ENCODE results near the gene TRIM2. TPM values are rescaled to one million over a fixed set of nuclear protein-coding genes. Genes with fewer than 3 reads are reported as not detected.
A peak's percentile ranks its signal among the peaks of the same experiment; 100 is the strongest.

TRIM2 gene
- total and polyA plus RNA-seq, 2 donors (not counting 1 experiment from before 2014, with no cell fraction given): 39.6 to 90.8 TPM

- Histone ChIP-seq H2AFZ (ENCODE audit: low read length) (no peak overlapping the region), H3K4me1 (ENCODE audit: control insufficient read depth, extremely low read depth, insufficient read depth, low read length) (peaks cover 3% of the 10 kb centered on the region), H3K79me2 (ENCODE audit: control insufficient read depth, insufficient read depth, low read length) (no peaks in the 10 kb centered on the region), H3K4me3 (replicated peaks in 1 of 4; ENCODE audit: control extremely low read depth in 1 of 4, insufficient read depth in 1 of 4, low read depth in 3 of 4, low read length in 4 of 4) (no peak overlapping the region), H3K27me3 (ENCODE audit: control insufficient read depth, insufficient read depth, low read length) (no peaks in the 10 kb centered on the region), H3K27ac (ENCODE audit: insufficient read depth, low read length) (no peak overlapping the region), H3K36me3 (ENCODE audit: control insufficient read depth, insufficient read depth, low read length) (no peaks in the 10 kb centered on the region), H3K4me2 (ENCODE audit: extremely low read depth, insufficient read depth, low read length) (no peak overlapping the region), H3K9ac (ENCODE audit: insufficient read depth, low read length) (no peak overlapping the region), H4K20me1 (ENCODE audit: control insufficient read depth, extremely low read depth, insufficient read depth, low read length) (no peaks in the 10 kb centered on the region), H3K9me3 (ENCODE audit: control insufficient read depth, insufficient read depth, low read depth, low read length) (no peaks in the 10 kb centered on the region)
- TF ChIP-seq CTCF (conservative IDR thresholded peaks at IDR 0.05 in 1 of 2, IDR thresholded peaks at IDR 0.05 in 1 of 2; ENCODE audit: low read depth in 1 of 2, low read length in 2 of 2): peak; percentile 36 to 67
- TF ChIP-seq EZH2 (IDR thresholded peaks at IDR 0.05; ENCODE audit: low read length, missing control alignments): no peak
- DNase-seq (ENCODE audit: low read depth in 2 of 2): peak in 1 of 2 donors; percentile 30
Measured at GRCh38 chr4:153207567-153207966, 3.3 kb downstream of the TRIM2 start.

GRCh38 chr4:153209410-153209809 is 5.2 kb downstream of the TRIM2 start:
- H3K79me2 ChIP-seq (ENCODE audit: control insufficient read depth, insufficient read depth, low read length): no peaks in the 10 kb centered on the region
- no peak for TF ChIP-seq CTCF (conservative IDR thresholded peaks at IDR 0.05 in 1 of 2, IDR thresholded peaks at IDR 0.05 in 1 of 2; ENCODE audit: low read depth in 1 of 2, low read length in 2 of 2)
- no peak for TF ChIP-seq EZH2 (IDR thresholded peaks at IDR 0.05; ENCODE audit: low read length, missing control alignments)

GRCh38 chr4:153210727-153211126 is 6.5 kb downstream of the TRIM2 start:
- no peak overlapping the region for H3K4me3 ChIP-seq (replicated peaks in 1 of 4; ENCODE audit: control extremely low read depth in 1 of 4, insufficient read depth in 1 of 4, low read depth in 3 of 4, low read length in 4 of 4)
- no peaks in the 10 kb centered on the region for H4K20me1 ChIP-seq (ENCODE audit: control insufficient read depth, extremely low read depth, insufficient read depth, low read length)
- H3K27ac ChIP-seq (ENCODE audit: insufficient read depth, low read length): no peak overlapping the region
- H3K9ac ChIP-seq (ENCODE audit: insufficient read depth, low read length): no peak overlapping the region
- H3K9me3 ChIP-seq (ENCODE audit: control insufficient read depth, insufficient read depth, low read depth, low read length): no peaks in the 10 kb centered on the region
- no peak overlapping the region for H2AFZ ChIP-seq (ENCODE audit: low read length)
- no peaks in the 10 kb centered on the region for H3K79me2 ChIP-seq (ENCODE audit: control insufficient read depth, insufficient read depth, low read length)
- no peak for DNase-seq (ENCODE audit: low read depth in 2 of 2)
- H3K4me2 ChIP-seq (ENCODE audit: extremely low read depth, insufficient read depth, low read length): no peak overlapping the region
- TF ChIP-seq CTCF (conservative IDR thresholded peaks at IDR 0.05 in 1 of 2, IDR thresholded peaks at IDR 0.05 in 1 of 2; ENCODE audit: low read depth in 1 of 2, low read length in 2 of 2): no peak
- no peak for TF ChIP-seq EZH2 (IDR thresholded peaks at IDR 0.05; ENCODE audit: low read length, missing control alignments)
- no peaks in the 10 kb centered on the region for H3K4me1 ChIP-seq (ENCODE audit: control insufficient read depth, extremely low read depth, insufficient read depth, low read length)
- no peaks in the 10 kb centered on the region for H3K27me3 ChIP-seq (ENCODE audit: control insufficient read depth, insufficient read depth, low read length)
- no peaks in the 10 kb centered on the region for H3K36me3 ChIP-seq (ENCODE audit: control insufficient read depth, insufficient read depth, low read length)

More at GRCh38 chr4:153209410-153209809, 5.2 kb downstream of the TRIM2 start:
- Histone ChIP-seq H3K4me3 (replicated peaks in 1 of 4; ENCODE audit: control extremely low read depth in 1 of 4, insufficient read depth in 1 of 4, low read depth in 3 of 4, low read length in 4 of 4) (no peak overlapping the region), H3K4me2 (ENCODE audit: extremely low read depth, insufficient read depth, low read length) (no peak overlapping the region), H3K27me3 (ENCODE audit: control insufficient read depth, insufficient read depth, low read length) (no peaks in the 10 kb centered on the region), H2AFZ (ENCODE audit: low read length) (no peak overlapping the region), H3K9me3 (ENCODE audit: control insufficient read depth, insufficient read depth, low read depth, low read length) (no peaks in the 10 kb centered on the region), H3K36me3 (ENCODE audit: control insufficient read depth, insufficient read depth, low read length) (no peaks in the 10 kb centered on the region), H3K9ac (ENCODE audit: insufficient read depth, low read length) (no peak overlapping the region), H3K27ac (ENCODE audit: insufficient read depth, low read length) (no peak overlapping the region), H4K20me1 (ENCODE audit: control insufficient read depth, extremely low read depth, insufficient read depth, low read length) (no peaks in the 10 kb centered on the region), H3K4me1 (ENCODE audit: control insufficient read depth, extremely low read depth, insufficient read depth, low read length) (peaks cover 3% of the 10 kb centered on the region)
- DNase-seq (ENCODE audit: low read depth in 2 of 2): no peak
